ENCODE measurements around the gene NR1I2. TPM values are rescaled to one million over a fixed set of nuclear protein-coding genes. Genes with fewer than 3 reads are reported as not detected.

The NR1I2 gene
- total and polyA plus RNA-seq, 9 of the 15 experiments (the other 6 are each of a cell fraction or from before 2014, with no cell fraction given) = not detected

GRCh38 chr3:119768668-119769393, 13.1 kb upstream of the NR1I2 start:
- 3% methylated on average over 7 of the region's 9 CpGs for WGBS (ENCODE audit: insufficient coverage, low coverage, missing lambda C conversion rate)
- Histone ChIP-seq H3K27me3 (ENCODE audit: control insufficient read depth in 2 of 2, insufficient read depth in 2 of 2, low read length in 2 of 2) (no peaks in the 10 kb centered on the region), H3K79me2 (ENCODE audit: control insufficient read depth, insufficient read depth, low read length) (no peaks in the 10 kb centered on the region), H3K9ac (ENCODE audit: insufficient read depth in 1 of 2, low read depth in 2 of 2, low read length in 2 of 2) (no peak overlapping the region), H3K4me1 (replicated peaks in 1 of 2; ENCODE audit: control insufficient read depth in 2 of 2, insufficient read depth in 2 of 2, low read length in 2 of 2) (peaks cover 0 to 7% of the 10 kb centered on the region in 2 experiments; a peak in 2 of 5 replicates), H3K9me3 (replicated peaks; ENCODE audit: control insufficient read depth, insufficient read depth, low read depth, low read length) (no peaks in the 10 kb centered on the region), H4K20me1 (replicated peaks; ENCODE audit: control insufficient read depth, insufficient read depth, low read length) (no peaks in the 10 kb centered on the region), H3K27ac (ENCODE audit: extremely low read depth, low read depth, low read length) (no peak overlapping the region), H2AFZ (ENCODE audit: low read depth, low read length) (no peak overlapping the region; the same call in 1 of the 2 replicates), H3K4me2 (ENCODE audit: insufficient read depth, low read length) (no peak overlapping the region), H3K36me3 (ENCODE audit: control insufficient read depth, insufficient read depth, low read length) (no peaks in the 10 kb centered on the region), H3K4me3 (no peak overlapping the region), H3K9me1 (ENCODE audit: control insufficient read depth, insufficient read depth, low read length) (no peaks in the 10 kb centered on the region)
- ATAC-seq (no peak), DNase-seq (ENCODE audit: extremely low read depth in 1 of 4, low spot score in 3 of 4) (no peak), FAIRE-seq (no peak)
- BruUV-seq (replicated peaks) = no TSS peak
- ChIA-PET CTCF (ENCODE audit: low intra/inter-chr PET ratio) (no interaction called here), POLR2A (interaction anchor here (0.6 kb wide), 1 partner anchor 115 kb away, joined by 3 read pairs; no protein-coding TSS in a partner anchor)
- intact Hi-C loops (cut with micrococcal nuclease) (no loop called here), in situ Hi-C loops (cut with MboI) (no loop called here)
- TF ChIP-seq ZBTB2 (IDR thresholded peaks at IDR 0.05) = no peak
- TF ChIP-seq PPARD (CRISPR knock-in tag; IDR thresholded peaks at IDR 0.05) = no peak
- TF ChIP-seq GABPB2 (CRISPR knock-in tag; conservative IDR thresholded peaks at IDR 0.05) = no peak
- TF ChIP-seq FOSL1 (tag; conservative IDR thresholded peaks at IDR 0.05) = no peak
- no peak for TF ChIP-seq ZNF655 (CRISPR knock-in tag; IDR thresholded peaks at IDR 0.05)
- no peak for TF ChIP-seq ZBTB9 (CRISPR knock-in tag; IDR thresholded peaks at IDR 0.05)
- TF ChIP-seq RHOXF2B (CRISPR knock-in tag; conservative IDR thresholded peaks at IDR 0.05) = no peak
- TF ChIP-seq WHSC1 (IDR thresholded peaks at IDR 0.05; ENCODE audit: low read length) = no peak
- no peak for TF ChIP-seq NR2C1 (IDR thresholded peaks at IDR 0.05)
- TF ChIP-seq NR2C1 (tag; IDR thresholded peaks at IDR 0.05) = no peak

Data from K562 (cell line).